ENCODE measurements around the gene MAST4.
A peak's percentile ranks its signal among the peaks of the same experiment; 100 is the strongest.
"Not testable (repeated sequence)": the region's sequence is repeated elsewhere in the genome, so short reads cannot be mapped to it uniquely, and the experiment has no call there.

MAST4 gene

GRCh38 chr5:67170767-67171166, 574.6 kb downstream of the MAST4 start:
- H3K4me3 ChIP-seq (ENCODE audit: low read depth, low read length), result no peak overlapping the region
- TF ChIP-seq, protein P1, sequence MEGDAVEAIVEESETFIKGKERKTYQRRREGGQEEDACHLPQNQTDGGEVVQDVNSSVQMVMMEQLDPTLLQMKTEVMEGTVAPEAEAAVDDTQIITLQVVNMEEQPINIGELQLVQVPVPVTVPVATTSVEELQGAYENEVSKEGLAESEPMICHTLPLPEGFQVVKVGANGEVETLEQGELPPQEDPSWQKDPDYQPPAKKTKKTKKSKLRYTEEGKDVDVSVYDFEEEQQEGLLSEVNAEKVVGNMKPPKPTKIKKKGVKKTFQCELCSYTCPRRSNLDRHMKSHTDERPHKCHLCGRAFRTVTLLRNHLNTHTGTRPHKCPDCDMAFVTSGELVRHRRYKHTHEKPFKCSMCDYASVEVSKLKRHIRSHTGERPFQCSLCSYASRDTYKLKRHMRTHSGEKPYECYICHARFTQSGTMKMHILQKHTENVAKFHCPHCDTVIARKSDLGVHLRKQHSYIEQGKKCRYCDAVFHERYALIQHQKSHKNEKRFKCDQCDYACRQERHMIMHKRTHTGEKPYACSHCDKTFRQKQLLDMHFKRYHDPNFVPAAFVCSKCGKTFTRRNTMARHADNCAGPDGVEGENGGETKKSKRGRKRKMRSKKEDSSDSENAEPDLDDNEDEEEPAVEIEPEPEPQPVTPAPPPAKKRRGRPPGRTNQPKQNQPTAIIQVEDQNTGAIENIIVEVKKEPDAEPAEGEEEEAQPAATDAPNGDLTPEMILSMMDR (conservative IDR thresholded peaks at IDR 0.05; ENCODE audit: low read depth, low read length), result no peak
- no peak for DNase-seq (ENCODE audit: low read depth)

- DNase-seq (ENCODE audit: low read depth); H3K4me3 ChIP-seq (ENCODE audit: low read depth, low read length): not testable (repeated sequence)
Observed at GRCh38 chr5:67173351-67173750, 577.2 kb downstream of the MAST4 start.

DNA sequence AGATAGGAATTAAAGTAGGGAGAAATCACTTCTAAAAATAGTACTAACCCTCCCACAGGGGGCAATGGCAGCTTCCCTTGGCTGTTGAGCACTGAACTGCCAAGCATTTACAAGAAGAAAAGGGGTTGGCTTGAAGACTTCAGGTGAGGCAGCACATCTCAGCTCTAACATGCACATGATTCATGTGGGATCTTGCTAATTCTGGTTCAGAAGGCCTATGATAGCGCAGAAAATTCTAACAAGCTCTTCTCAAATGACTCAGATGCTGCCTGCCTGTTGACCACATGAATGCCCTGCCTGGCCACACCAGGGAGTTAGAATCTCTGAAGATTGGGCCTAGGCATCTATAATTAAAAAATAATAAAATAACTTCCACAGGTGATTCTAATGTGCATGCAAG, 577.8 kb downstream of the MAST4 start:
- DNase-seq (ENCODE audit: low read depth), result no peak
- TF ChIP-seq, protein P1 (conservative IDR thresholded peaks at IDR 0.05; ENCODE audit: low read depth, low read length), result no peak
- no peak overlapping the region for H3K4me3 ChIP-seq (ENCODE audit: low read depth, low read length)

- TF ChIP-seq, protein P1 (conservative IDR thresholded peaks at IDR 0.05; ENCODE audit: low read depth, low read length), result no peak
- no peak overlapping the region for H3K4me3 ChIP-seq (ENCODE audit: low read depth, low read length)
- DNase-seq (ENCODE audit: low read depth), result no peak
Observed at GRCh38 chr5:67176936-67177335, 580.7 kb downstream of the MAST4 start.

GRCh38 chr5:67178085-67178484, 581.9 kb downstream of the MAST4 start:
- TF ChIP-seq, protein P1 (conservative IDR thresholded peaks at IDR 0.05; ENCODE audit: low read depth, low read length), result no peak
- DNase-seq (ENCODE audit: low read depth), result peak; percentile 15
- no peak overlapping the region for H3K4me3 ChIP-seq (ENCODE audit: low read depth, low read length)

- DNase-seq (ENCODE audit: low read depth), result no peak
- TF ChIP-seq, protein P1 (conservative IDR thresholded peaks at IDR 0.05; ENCODE audit: low read depth, low read length), result no peak
- H3K4me3 ChIP-seq (ENCODE audit: low read depth, low read length), result no peak overlapping the region
Observed at GRCh38 chr5:67178966-67179365, 582.8 kb downstream of the MAST4 start.

DNA sequence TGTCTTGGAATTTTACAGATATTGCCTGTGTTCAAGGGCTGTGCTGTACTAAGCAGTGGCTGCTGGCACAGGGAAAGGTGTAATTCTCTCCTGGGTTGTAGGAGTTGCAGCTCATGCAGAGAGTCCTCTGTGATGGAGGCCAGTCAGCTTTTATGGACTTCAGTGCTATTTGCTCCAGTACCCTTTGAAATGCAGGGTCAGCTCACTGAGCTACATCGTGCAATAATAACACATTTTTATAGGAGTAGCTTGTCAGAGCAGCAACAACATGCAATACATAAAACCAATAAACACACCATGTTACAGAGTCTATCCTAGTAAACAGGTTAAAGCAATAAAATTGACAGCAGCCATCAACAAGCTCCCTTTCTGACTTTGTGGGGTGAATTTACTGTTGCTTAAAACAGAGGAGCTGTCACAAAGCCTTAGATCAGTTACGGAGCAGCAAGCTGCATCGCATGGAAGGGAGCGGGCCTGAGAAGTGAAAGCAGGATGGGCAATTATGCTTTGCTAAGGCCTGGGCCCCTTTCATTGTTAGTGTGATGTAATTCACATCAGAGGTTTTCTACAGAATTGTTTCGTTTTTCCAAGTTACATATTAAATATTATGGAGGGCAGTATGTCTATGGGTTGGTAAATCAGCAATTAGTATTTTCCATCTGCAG, 583.6 kb downstream of the MAST4 start:
- TF ChIP-seq, protein P1 (conservative IDR thresholded peaks at IDR 0.05; ENCODE audit: low read depth, low read length), result no peak
- no peak overlapping the region for H3K4me3 ChIP-seq (ENCODE audit: low read depth, low read length)
- no peak for DNase-seq (ENCODE audit: low read depth)

Measured in choroid plexus epithelial cell (primary cell).